Measurements from ENCODE around the gene BATF. TPM values are rescaled to one million over a fixed set of nuclear protein-coding genes. Genes with fewer than 3 reads are reported as not detected.

The BATF gene
- total RNA-seq, 1 experiment from 2014 or later: 1.4 TPM

GRCh38 chr14:75558440-75558839 lies 36.2 kb downstream of the BATF start:
- Mint-ChIP-seq H3K36me3 (ENCODE audit: insufficient read depth, unreplicated experiment) (no peaks in the 10 kb centered on the region), H3K4me1 (ENCODE audit: low read depth, unreplicated experiment) (peaks cover 40% of the 10 kb centered on the region), H3K9me3 (ENCODE audit: low read depth, unreplicated experiment) (no peaks in the 10 kb centered on the region), H3K4me3 (ENCODE audit: low read depth, unreplicated experiment) (no peak overlapping the region), H3K27ac (ENCODE audit: unreplicated experiment) (no peak overlapping the region), H3K27me3 (ENCODE audit: unreplicated experiment) (no peaks in the 10 kb centered on the region)
- no peak for DNase-seq
- BruUV-seq (replicated peaks): no TSS peak
- CTCF ChIA-PET: no interaction called here
- intact Hi-C loops (cut with micrococcal nuclease; ENCODE audit: unreplicated experiment): no loop called here
- no peak for TF ChIP-seq CTCF (IDR thresholded peaks at IDR 0.05; ENCODE audit: unreplicated experiment)

GRCh38 chr14:75559045-75559444 lies 36.8 kb downstream of the BATF start:
- Mint-ChIP-seq H3K27me3 (ENCODE audit: unreplicated experiment) (no peaks in the 10 kb centered on the region), H3K9me3 (ENCODE audit: low read depth, unreplicated experiment) (no peaks in the 10 kb centered on the region), H3K4me1 (ENCODE audit: low read depth, unreplicated experiment) (peaks cover 37% of the 10 kb centered on the region), H3K27ac (ENCODE audit: unreplicated experiment) (no peak overlapping the region), H3K4me3 (ENCODE audit: low read depth, unreplicated experiment) (no peak overlapping the region), H3K36me3 (ENCODE audit: insufficient read depth, unreplicated experiment) (no peaks in the 10 kb centered on the region)
- intact Hi-C loops (cut with micrococcal nuclease; ENCODE audit: unreplicated experiment): no loop called here
- BruUV-seq (replicated peaks): no TSS peak
- CTCF ChIA-PET: no interaction called here
- TF ChIP-seq CTCF (IDR thresholded peaks at IDR 0.05; ENCODE audit: unreplicated experiment): no peak
- DNase-seq: no peak

- TF ChIP-seq CTCF (IDR thresholded peaks at IDR 0.05; ENCODE audit: unreplicated experiment): no peak
- Mint-ChIP-seq H3K4me1 (ENCODE audit: low read depth, unreplicated experiment) (peaks cover 31% of the 10 kb centered on the region), H3K27me3 (ENCODE audit: unreplicated experiment) (no peaks in the 10 kb centered on the region), H3K4me3 (ENCODE audit: low read depth, unreplicated experiment) (no peak overlapping the region), H3K27ac (ENCODE audit: unreplicated experiment) (peak overlapping the region; percentile 70), H3K36me3 (ENCODE audit: insufficient read depth, unreplicated experiment) (no peaks in the 10 kb centered on the region), H3K9me3 (ENCODE audit: low read depth, unreplicated experiment) (no peaks in the 10 kb centered on the region)
- CTCF ChIA-PET: interaction anchor here (1.2 to 1.9 kb wide), 2 partner anchors 46 to 252 kb away, joined by 4 to 15 read pairs; no protein-coding TSS in a partner anchor
- no TSS peak for BruUV-seq (replicated peaks)
- peak; percentile 62 for DNase-seq
- intact Hi-C loops (cut with micrococcal nuclease; ENCODE audit: unreplicated experiment): loop anchor here (10.0 kb wide), 1 partner anchor 425 kb away; no protein-coding TSS in a partner anchor
Measured at GRCh38 chr14:75559451-75560222, 37.4 kb downstream of the BATF start.

- H3K27ac Mint-ChIP-seq (ENCODE audit: unreplicated experiment): no peak overlapping the region
- no peak overlapping the region for H3K4me3 Mint-ChIP-seq (ENCODE audit: low read depth, unreplicated experiment)
- intact Hi-C loops (cut with micrococcal nuclease; ENCODE audit: unreplicated experiment): loop anchor here (1.0 to 10.0 kb wide), 4 partner anchors 43 to 426 kb away; no protein-coding TSS in a partner anchor
- H3K27me3 Mint-ChIP-seq (ENCODE audit: unreplicated experiment): peaks cover 13% of the 10 kb centered on the region
- no TSS peak for BruUV-seq (replicated peaks)
- CTCF ChIA-PET: interaction anchor here (0.5 to 1.9 kb wide), 22 partner anchors 13 to 1006 kb away, joined by 3 to 15 read pairs (median 4); no protein-coding TSS in a partner anchor
- H3K9me3 Mint-ChIP-seq (ENCODE audit: low read depth, unreplicated experiment): no peaks in the 10 kb centered on the region
- peak; percentile 70 for TF ChIP-seq CTCF (IDR thresholded peaks at IDR 0.05; ENCODE audit: unreplicated experiment)
- peak; percentile 89 for DNase-seq
- H3K36me3 Mint-ChIP-seq (ENCODE audit: insufficient read depth, unreplicated experiment): no peaks in the 10 kb centered on the region
- H3K4me1 Mint-ChIP-seq (ENCODE audit: low read depth, unreplicated experiment): peaks cover 28% of the 10 kb centered on the region
Measured at GRCh38 chr14:75561013-75561432, 38.8 kb downstream of the BATF start.

Data from Calu3 (cell line).